GM23338 (cell line): ENCODE data around the gene SORBS1. TPM values are rescaled to one million over a fixed set of nuclear protein-coding genes. Genes with fewer than 3 reads are reported as not detected.

Source experiments
- ATAC-seq: fragments of 200-7000 bp; cut with Tn5 transposase; 3 replicates; pipeline ENCODE4 v1.9.1; 2020
- DNase-seq: peaks from one replicate; pipeline ENCODE4 v3.0.0-alpha.2; 2015; ENCODE audit warnings: low spot score
- H2AFZ ChIP-seq: fragments of 200-600 bp; sonication (generic); 2 replicates; pipeline ENCODE4 v1.8.0; 2016; ENCODE audit warnings: antibody characterized with exemption, mild to moderate bottlenecking, moderate library complexity
- H3F3A ChIP-seq: fragments of 200-600 bp; sonication (generic); replicated peaks from 2 replicates; pipeline ENCODE4 v1.8.0; 2017; ENCODE audit warnings: antibody characterized with exemption, mixed run types, low read depth
- H3K27ac ChIP-seq: fragments of 200-600 bp; sonication (generic); 2 replicates; pipeline ENCODE4 v1.6.1; 2016; ENCODE audit warnings: low read depth
- H3K27me3 ChIP-seq: fragments of 200-600 bp; sonication (generic); 2 replicates; pipeline ENCODE4 v1.8.0; 2016; ENCODE audit warnings: mild to moderate bottlenecking, mixed run types, moderate library complexity; ENCODE audit not compliant: insufficient read depth
- H3K36me3 ChIP-seq: fragments of 200-600 bp; sonication (generic); 2 replicates; pipeline ENCODE4 v1.8.0; 2016; ENCODE audit warnings: mild to moderate bottlenecking; ENCODE audit not compliant: insufficient read depth
- H3K4me1 ChIP-seq: fragments of 200-600 bp; sonication (generic); 2 replicates; pipeline ENCODE4 v1.8.0; 2016; ENCODE audit warnings: mild to moderate bottlenecking, moderate library complexity; ENCODE audit not compliant: insufficient read depth
- H3K4me2 ChIP-seq: fragments of 200-600 bp; sonication (generic); 2 replicates; pipeline ENCODE4 v1.7.1; 2017; ENCODE audit warnings: mixed run types
- H3K4me3 ChIP-seq: fragments of 200-600 bp; sonication (generic); 2 replicates; pipeline ENCODE4 v1.6.1; 2016; ENCODE audit warnings: mixed run types
- H3K79me2 ChIP-seq: fragments of 200-600 bp; sonication (generic); replicated peaks from 2 replicates; pipeline ENCODE4 v1.8.0; 2017; ENCODE audit warnings: mild to moderate bottlenecking; ENCODE audit not compliant: insufficient read depth
- H3K9me2 ChIP-seq: fragments of 200-600 bp; sonication (generic); 2 replicates; pipeline ENCODE4 v1.8.0; 2017; ENCODE audit not compliant: insufficient read depth
- H4K20me1 ChIP-seq: fragments of 200-600 bp; sonication (generic); replicated peaks from 2 replicates; pipeline ENCODE4 v1.8.0; 2017; ENCODE audit warnings: mild to moderate bottlenecking; ENCODE audit not compliant: insufficient read depth
- H3K27ac Mint-ChIP-seq: 2 replicates; pipeline ENCODE4 v1.8.0; 2020; ENCODE audit warnings: inconsistent platforms, mild to moderate bottlenecking, moderate library complexity, mixed read lengths
- H3K27me3 Mint-ChIP-seq: 3 replicates; pipeline ENCODE4 v1.8.0; 2022; ENCODE audit warnings: low read depth, mild to moderate bottlenecking, moderate library complexity, mixed read lengths, inconsistent platforms; ENCODE audit not compliant: insufficient read depth, poor library complexity
- H3K36me3 Mint-ChIP-seq: 3 replicates; pipeline ENCODE4 v1.8.0; 2021; ENCODE audit warnings: low read depth, mild to moderate bottlenecking, inconsistent platforms, moderate library complexity, mixed read lengths
- H3K4me1 Mint-ChIP-seq: 3 replicates; pipeline ENCODE4 v1.8.0; 2020; ENCODE audit warnings: mild to moderate bottlenecking, inconsistent platforms, mixed read lengths
- H3K4me3 Mint-ChIP-seq: 3 replicates; pipeline ENCODE4 v1.8.0; 2021; ENCODE audit warnings: moderate library complexity, mild to moderate bottlenecking, inconsistent platforms, mixed read lengths
- H3K9me3 Mint-ChIP-seq: 3 replicates; pipeline ENCODE4 v1.8.0; 2020; ENCODE audit warnings: moderate library complexity, mild to moderate bottlenecking, inconsistent platforms, mixed read lengths
- CREB1 ChIP-seq: fragments of 250-450 bp; sonication (Bioruptor Pico); IDR thresholded peaks from 2 replicates; pipeline ENCODE4 v1.5.0; 2020; ENCODE audit warnings: low read depth, mild to moderate bottlenecking, moderate library complexity
- JUNB ChIP-seq: IDR thresholded peaks from one replicate; pipeline ENCODE4 v1.6.1; 2016; ENCODE audit warnings: antibody characterized with exemption; ENCODE audit not compliant: unreplicated experiment
- polyA plus RNA-seq: library from polyadenylated mRNA; unstranded; fragments of >200 nt; fragmentation: Nextera tagmentation; extraction: Ambion mirVana; gene quantifications from 2 replicates; pipeline ENCODE4 v1.2.1, GENCODE V29; 2016
- total RNA-seq: library from RNA; depleted of rRNA; stranded (reverse); fragments of >200 nt; shearing (Covaris generic); gene quantifications from 2 replicates; pipeline ENCODE4 v1.2.3, GENCODE V29; 2014
- TF ChIP-seq, protein P1 (sequence below), 2 experiments: fragments of 200-600 bp in 1 of 2; sonication (generic) in 1 of 2; conservative IDR thresholded peaks; 2 replicates each; pipeline versions ENCODE4 v1.5.1 to v1.6.1; 2016 to 2017; ENCODE audit warnings: antibody characterized with exemption in 2 of 2, low read depth in 2 of 2, mild to moderate bottlenecking in 2 of 2, moderate library complexity in 1 of 2
- TF ChIP-seq, protein P2 (sequence below): IDR thresholded peaks from one replicate; pipeline ENCODE4 v1.6.1; 2018; ENCODE audit warnings: antibody characterized with exemption; ENCODE audit not compliant: unreplicated experiment

SORBS1 gene
- total and polyA plus RNA-seq, 2 experiments from 2014 or later = 47.7 to 51.5 TPM

DNA sequence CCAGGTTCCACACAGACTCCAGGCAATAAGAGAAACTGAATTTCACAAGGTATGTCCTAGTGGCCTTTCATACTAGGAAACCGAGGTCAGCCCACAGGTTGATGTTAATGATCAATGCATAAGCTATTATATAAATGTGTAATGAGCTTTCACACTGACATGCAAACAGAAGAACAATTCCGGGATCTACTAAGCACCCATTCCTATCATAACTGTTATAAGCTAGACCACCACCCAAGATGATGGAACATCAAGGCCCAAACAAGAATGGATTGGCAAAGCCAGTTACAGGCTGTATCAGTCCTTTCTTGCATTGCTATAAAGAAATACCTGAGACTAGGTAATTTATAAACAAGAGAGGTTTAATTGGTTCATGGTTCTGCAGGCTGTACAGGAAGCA, 15.2 kb downstream of the SORBS1 start:
- H3K4me1 Mint-ChIP-seq = peaks cover 51% of the 10 kb centered on the region
- peaks cover 5% of the 10 kb centered on the region for H3K27me3 Mint-ChIP-seq
- 0 out of 2 replicates have a peak, but pooled peaks cover 4% of the 10 kb centered on the region for H3F3A ChIP-seq

DNA sequence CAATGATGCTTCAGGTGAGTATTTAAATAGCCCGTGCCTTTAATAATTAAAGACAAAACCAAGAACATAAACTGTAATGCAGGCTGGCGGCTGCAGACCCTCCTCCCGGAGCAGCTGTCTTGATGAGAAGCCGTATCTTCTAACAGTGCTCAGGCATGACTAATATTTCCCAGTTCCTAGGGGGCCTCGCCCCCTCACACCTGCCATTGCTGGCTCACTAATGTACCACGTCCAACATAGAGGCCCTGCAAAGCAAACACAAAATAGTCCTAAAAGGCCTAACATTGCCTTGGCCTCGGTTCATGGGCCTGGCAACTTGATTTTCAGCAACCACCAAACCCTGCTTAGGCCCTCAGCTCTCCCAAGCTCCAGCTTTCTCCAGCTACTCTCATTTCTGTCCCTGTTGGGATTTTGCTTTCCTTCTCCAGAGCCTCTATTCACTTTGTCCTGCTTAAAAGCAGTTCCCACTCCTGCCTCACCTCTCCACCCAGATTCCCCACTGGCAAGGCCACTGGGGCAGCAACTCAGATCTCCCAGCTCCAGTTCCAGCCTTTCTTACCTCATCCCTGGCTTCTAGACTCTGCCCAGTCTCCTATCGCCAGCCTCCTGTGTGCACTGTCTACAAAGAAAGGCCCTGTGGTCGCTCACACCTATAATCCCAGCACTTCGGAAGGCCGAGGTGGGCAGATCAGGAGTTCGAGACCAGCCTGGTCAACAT, 16.2 kb downstream of the SORBS1 start:
- Histone ChIP-seq H3K27ac (no peak overlapping the region), H3K4me3 (no peak overlapping the region), H3K79me2 (peaks cover 93% of the 10 kb centered on the region), H2AFZ (no peak overlapping the region), H3K36me3 (no peaks in the 10 kb centered on the region), H3K9me2 (0 out of 2 replicates have a peak, but pooled peaks cover 8% of the 10 kb centered on the region), H4K20me1 (peaks cover 4% of the 10 kb centered on the region; the same call in 1 of the 2 replicates), H3F3A (0 out of 2 replicates have a peak, but pooled peaks cover 4% of the 10 kb centered on the region), H3K4me2 (no peak overlapping the region), H3K27me3 (no peaks in the 10 kb centered on the region), H3K4me1 (peaks cover 60% of the 10 kb centered on the region)
- no peak overlapping the region for H3K27ac Mint-ChIP-seq
- H3K4me3 Mint-ChIP-seq = no peak overlapping the region
- TF ChIP-seq, protein P1, sequence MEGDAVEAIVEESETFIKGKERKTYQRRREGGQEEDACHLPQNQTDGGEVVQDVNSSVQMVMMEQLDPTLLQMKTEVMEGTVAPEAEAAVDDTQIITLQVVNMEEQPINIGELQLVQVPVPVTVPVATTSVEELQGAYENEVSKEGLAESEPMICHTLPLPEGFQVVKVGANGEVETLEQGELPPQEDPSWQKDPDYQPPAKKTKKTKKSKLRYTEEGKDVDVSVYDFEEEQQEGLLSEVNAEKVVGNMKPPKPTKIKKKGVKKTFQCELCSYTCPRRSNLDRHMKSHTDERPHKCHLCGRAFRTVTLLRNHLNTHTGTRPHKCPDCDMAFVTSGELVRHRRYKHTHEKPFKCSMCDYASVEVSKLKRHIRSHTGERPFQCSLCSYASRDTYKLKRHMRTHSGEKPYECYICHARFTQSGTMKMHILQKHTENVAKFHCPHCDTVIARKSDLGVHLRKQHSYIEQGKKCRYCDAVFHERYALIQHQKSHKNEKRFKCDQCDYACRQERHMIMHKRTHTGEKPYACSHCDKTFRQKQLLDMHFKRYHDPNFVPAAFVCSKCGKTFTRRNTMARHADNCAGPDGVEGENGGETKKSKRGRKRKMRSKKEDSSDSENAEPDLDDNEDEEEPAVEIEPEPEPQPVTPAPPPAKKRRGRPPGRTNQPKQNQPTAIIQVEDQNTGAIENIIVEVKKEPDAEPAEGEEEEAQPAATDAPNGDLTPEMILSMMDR (conservative IDR thresholded peaks at IDR 0.05; ENCODE audit: low read depth in 2 of 2) = no peak
- TF ChIP-seq CREB1 (CRISPR knock-in tag) = no peak
- TF ChIP-seq, protein P2, sequence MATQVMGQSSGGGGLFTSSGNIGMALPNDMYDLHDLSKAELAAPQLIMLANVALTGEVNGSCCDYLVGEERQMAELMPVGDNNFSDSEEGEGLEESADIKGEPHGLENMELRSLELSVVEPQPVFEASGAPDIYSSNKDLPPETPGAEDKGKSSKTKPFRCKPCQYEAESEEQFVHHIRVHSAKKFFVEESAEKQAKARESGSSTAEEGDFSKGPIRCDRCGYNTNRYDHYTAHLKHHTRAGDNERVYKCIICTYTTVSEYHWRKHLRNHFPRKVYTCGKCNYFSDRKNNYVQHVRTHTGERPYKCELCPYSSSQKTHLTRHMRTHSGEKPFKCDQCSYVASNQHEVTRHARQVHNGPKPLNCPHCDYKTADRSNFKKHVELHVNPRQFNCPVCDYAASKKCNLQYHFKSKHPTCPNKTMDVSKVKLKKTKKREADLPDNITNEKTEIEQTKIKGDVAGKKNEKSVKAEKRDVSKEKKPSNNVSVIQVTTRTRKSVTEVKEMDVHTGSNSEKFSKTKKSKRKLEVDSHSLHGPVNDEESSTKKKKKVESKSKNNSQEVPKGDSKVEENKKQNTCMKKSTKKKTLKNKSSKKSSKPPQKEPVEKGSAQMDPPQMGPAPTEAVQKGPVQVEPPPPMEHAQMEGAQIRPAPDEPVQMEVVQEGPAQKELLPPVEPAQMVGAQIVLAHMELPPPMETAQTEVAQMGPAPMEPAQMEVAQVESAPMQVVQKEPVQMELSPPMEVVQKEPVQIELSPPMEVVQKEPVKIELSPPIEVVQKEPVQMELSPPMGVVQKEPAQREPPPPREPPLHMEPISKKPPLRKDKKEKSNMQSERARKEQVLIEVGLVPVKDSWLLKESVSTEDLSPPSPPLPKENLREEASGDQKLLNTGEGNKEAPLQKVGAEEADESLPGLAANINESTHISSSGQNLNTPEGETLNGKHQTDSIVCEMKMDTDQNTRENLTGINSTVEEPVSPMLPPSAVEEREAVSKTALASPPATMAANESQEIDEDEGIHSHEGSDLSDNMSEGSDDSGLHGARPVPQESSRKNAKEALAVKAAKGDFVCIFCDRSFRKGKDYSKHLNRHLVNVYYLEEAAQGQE = no peak
- H3K27me3 Mint-ChIP-seq = peaks cover 7% of the 10 kb centered on the region
- H3K36me3 Mint-ChIP-seq = peaks cover 4% of the 10 kb centered on the region; the same call in 2 of the 3 replicates
- no peak for ATAC-seq
- H3K9me3 Mint-ChIP-seq = no peaks in the 10 kb centered on the region
- no peak for DNase-seq
- peaks cover 51% of the 10 kb centered on the region for H3K4me1 Mint-ChIP-seq

More for the DNA sequence above, 15.2 kb downstream of the SORBS1 start:
- Mint-ChIP-seq H3K4me3 (no peak overlapping the region; the same call in 2 of the 3 replicates), H3K9me3 (no peaks in the 10 kb centered on the region), H3K36me3 (peaks cover 4% of the 10 kb centered on the region; the same call in 2 of the 3 replicates), H3K27ac (no peak overlapping the region)
- Histone ChIP-seq H4K20me1 (peaks cover 3% of the 10 kb centered on the region; the same call in 1 of the 2 replicates), H3K27ac (no peak overlapping the region), H3K4me1 (peaks cover 60% of the 10 kb centered on the region), H3K36me3 (no peaks in the 10 kb centered on the region), H3K4me2 (no peak overlapping the region), H2AFZ (no peak overlapping the region), H3K9me2 (0 out of 2 replicates have a peak, but pooled peaks cover 8% of the 10 kb centered on the region), H3K27me3 (no peaks in the 10 kb centered on the region), H3K79me2 (peaks cover 96% of the 10 kb centered on the region), H3K4me3 (no peak overlapping the region)
- no peak for DNase-seq
- TF ChIP-seq JUNB = no peak
- ATAC-seq = no peak
